ENCODE data around the gene WT1.
A peak's percentile ranks its signal among the peaks of the same experiment; 100 is the strongest.
"Not testable (repeated sequence)": the region's sequence is repeated elsewhere in the genome, so short reads cannot be mapped to it uniquely, and the experiment has no call there.

WT1 gene

GRCh38 chr11:32435511-32435941, at the start of gene WT1:
TSS of gene WT1 (minus strand) at chr11:32435539.
- DNase-seq (ENCODE audit: low read depth), result no peak
- peak within 1 kb of the TSS; percentile 18; the same call in 1 of the 2 replicates for H3K4me3 ChIP-seq (ENCODE audit: low read depth, low read length)
- no peak for TF ChIP-seq CTCF (IDR thresholded peaks at IDR 0.05; ENCODE audit: control insufficient read depth, extremely low read depth, insufficient read depth)

DNA sequence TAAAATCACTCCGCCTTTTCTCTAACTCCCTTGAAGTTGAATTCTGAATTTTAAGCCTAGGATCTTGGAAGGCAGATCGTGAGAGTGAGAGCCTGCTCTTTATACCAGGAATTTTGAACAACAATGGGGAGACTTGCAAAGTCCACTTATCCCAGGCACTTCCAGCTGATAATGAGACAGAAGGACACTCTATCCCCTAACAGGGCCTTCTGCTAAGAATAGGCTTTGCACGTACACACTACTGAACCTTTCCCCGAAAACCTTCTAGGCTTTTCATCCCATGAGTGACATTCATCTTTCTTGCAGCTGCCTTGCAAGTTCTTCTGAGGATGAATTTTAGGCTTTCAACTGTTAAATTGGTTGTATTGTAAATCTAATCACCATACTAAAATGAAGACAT, 44.0 kb upstream of the WT1 start:
- TF ChIP-seq CTCF (IDR thresholded peaks at IDR 0.05; ENCODE audit: control insufficient read depth, extremely low read depth, insufficient read depth), result no peak
- no peak overlapping the region for H3K4me3 ChIP-seq (ENCODE audit: low read depth, low read length)
- no peak for DNase-seq (ENCODE audit: low read depth)

DNA sequence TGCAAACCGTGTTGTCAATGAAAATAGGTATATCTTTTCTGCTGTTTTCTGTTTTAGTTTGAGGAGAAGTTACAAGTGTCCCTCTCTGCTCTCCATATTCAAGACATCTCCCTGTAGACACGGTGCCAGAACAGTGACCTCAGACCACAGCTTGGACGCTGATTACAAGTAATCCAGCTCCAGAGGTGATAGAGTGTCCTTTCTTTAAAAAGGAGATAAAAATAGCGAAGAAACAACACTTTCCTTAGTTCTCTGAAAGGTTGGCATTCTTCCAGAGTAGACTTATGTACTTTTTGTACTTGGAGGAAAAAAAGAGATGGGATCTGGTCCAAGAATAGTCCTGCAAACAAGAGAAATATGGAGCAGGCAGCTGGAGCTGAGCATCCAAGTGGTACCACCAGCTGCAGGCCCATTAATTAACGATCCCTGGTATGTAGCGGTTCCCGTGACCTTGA, 43.0 kb upstream of the WT1 start:
- peak; percentile 10 for DNase-seq (ENCODE audit: low read depth)
- no peak for TF ChIP-seq CTCF (IDR thresholded peaks at IDR 0.05; ENCODE audit: control insufficient read depth, extremely low read depth, insufficient read depth)

GRCh38 chr11:32473282-32473909, 38.1 kb upstream of the WT1 start:
- TF ChIP-seq CTCF (IDR thresholded peaks at IDR 0.05; ENCODE audit: control insufficient read depth, extremely low read depth, insufficient read depth), result no peak
- H3K4me3 ChIP-seq (ENCODE audit: low read depth, low read length), result no peak overlapping the region
- no peak for DNase-seq (ENCODE audit: low read depth)

More for the DNA sequence above, 43.0 kb upstream of the WT1 start:
- no peak overlapping the region for H3K4me3 ChIP-seq (ENCODE audit: low read depth, low read length)

DNA sequence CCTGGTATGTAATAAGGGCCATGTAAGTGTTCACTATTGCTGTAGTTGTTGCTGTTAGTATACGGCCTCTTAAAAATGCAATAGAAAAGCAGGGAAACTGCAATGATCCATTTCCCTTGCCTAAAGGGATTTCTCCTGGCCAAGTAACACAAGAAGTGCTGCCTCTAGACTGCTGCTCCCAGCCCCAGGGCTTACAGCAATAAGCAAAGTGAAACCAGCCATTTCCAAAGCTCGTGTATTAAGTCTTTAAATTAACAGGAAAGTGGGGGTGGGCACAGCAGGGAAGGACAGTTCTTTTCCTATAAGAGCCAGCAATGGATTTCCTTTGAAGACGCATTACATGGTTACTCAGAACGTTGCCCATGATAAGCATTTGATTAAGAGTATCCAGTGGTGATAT, 36.9 kb upstream of the WT1 start:
- no peak for TF ChIP-seq CTCF (IDR thresholded peaks at IDR 0.05; ENCODE audit: control insufficient read depth, extremely low read depth, insufficient read depth)
- no peak overlapping the region for H3K4me3 ChIP-seq (ENCODE audit: low read depth, low read length)
- no peak for DNase-seq (ENCODE audit: low read depth)

DNA sequence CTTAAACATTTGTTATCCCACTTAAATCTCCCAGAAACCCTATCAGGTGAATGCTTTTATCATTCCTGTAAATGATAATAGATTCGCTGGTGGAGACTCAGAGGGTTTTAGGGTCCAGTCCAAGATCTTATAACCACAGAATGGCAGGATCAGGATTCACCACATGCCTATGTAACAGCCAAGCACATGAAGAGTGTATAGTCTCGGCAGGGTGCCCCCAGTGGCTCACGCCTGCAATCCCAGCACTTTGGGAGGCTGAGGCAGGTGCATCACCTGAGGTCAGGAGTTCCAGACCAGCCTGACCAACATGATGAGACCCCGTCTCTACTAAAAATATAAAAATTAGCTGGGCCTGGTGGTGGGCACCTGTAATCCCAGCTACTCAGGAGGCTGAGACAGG, 36.2 kb upstream of the WT1 start:
- H3K4me3 ChIP-seq (ENCODE audit: low read depth, low read length); DNase-seq (ENCODE audit: low read depth): not testable (repeated sequence)

DNA sequence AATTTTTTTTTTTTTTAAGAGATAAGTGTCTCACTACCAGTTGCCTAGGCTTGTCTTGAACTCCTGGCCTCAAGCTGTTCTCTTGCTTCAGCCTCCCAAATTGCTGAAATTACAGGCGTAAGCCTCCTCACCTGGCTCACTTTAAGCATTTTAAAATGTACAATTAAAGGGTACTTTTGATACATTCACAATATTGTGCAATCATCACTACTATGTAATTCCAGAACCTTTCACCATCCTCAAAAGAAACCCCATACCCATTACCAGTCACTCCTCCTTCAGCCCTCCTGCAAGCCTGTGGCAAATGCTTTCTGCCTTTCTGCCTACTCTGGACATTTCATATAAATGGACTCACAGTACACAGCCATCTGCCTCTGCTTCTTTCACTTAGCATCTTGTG, 34.5 kb upstream of the WT1 start:
- no peak overlapping the region for H3K4me3 ChIP-seq (ENCODE audit: low read depth, low read length)
- no peak for DNase-seq (ENCODE audit: low read depth)
- TF ChIP-seq CTCF (IDR thresholded peaks at IDR 0.05; ENCODE audit: control insufficient read depth, extremely low read depth, insufficient read depth), result no peak

Measured in LNCaP clone FGC (cell line).